HG02610 (cell line): ENCODE data around the gene TMEM26.
"Not testable (repeated sequence)": the region's sequence is repeated elsewhere in the genome, so short reads cannot be mapped to it uniquely, and the experiment has no call there.

Experiments used
- ATAC-seq: cut with Tn5 transposase; IDR thresholded peaks from one replicate; pipeline ENCODE4 v1.9.1; 2021; ENCODE audit warnings: mild to moderate bottlenecking, moderate library complexity; ENCODE audit not compliant: unreplicated experiment

The TMEM26 gene

GRCh38 chr10:61406736-61407135 is 46.4 kb downstream of the TMEM26 start:
- ATAC-seq = no peak

- ATAC-seq = no peak
These were observed 46.9 kb downstream of the TMEM26 start for GRCh38 chr10:61406242-61406641.

- no peak for ATAC-seq
These were observed 48.4 kb downstream of the TMEM26 start for GRCh38 chr10:61404751-61405150.

- no peak for ATAC-seq
These were observed 52.7 kb downstream of the TMEM26 start for GRCh38 chr10:61400524-61400923.

- no peak for ATAC-seq
These were observed 53.8 kb downstream of the TMEM26 start for GRCh38 chr10:61399406-61399805.

- no peak for ATAC-seq
These were observed 54.6 kb downstream of the TMEM26 start for GRCh38 chr10:61398366-61399129.

GRCh38 chr10:61397175-61397986 is 55.8 kb downstream of the TMEM26 start:
- peak; percentile 71 for ATAC-seq

- peak; percentile 53 for ATAC-seq
These were observed 61.9 kb downstream of the TMEM26 start for GRCh38 chr10:61391281-61391680.

GRCh38 chr10:61390851-61391250 is 62.3 kb downstream of the TMEM26 start:
- ATAC-seq = peak; percentile 94

- ATAC-seq = no peak
These were observed 63.3 kb downstream of the TMEM26 start for GRCh38 chr10:61389887-61390286.

GRCh38 chr10:61388986-61389385 is 64.2 kb downstream of the TMEM26 start:
- not testable (repeated sequence) for ATAC-seq

- no peak for ATAC-seq
These were observed 67.8 kb downstream of the TMEM26 start for GRCh38 chr10:61385231-61386001.

- ATAC-seq = not testable (repeated sequence)
These were observed 72.0 kb downstream of the TMEM26 start for GRCh38 chr10:61381153-61381552.

GRCh38 chr10:61378865-61379264 is 74.3 kb downstream of the TMEM26 start:
- ATAC-seq = no peak

- no peak for ATAC-seq
These were observed 76.2 kb downstream of the TMEM26 start for GRCh38 chr10:61376908-61377368.

GRCh38 chr10:61376377-61376776 is 76.8 kb downstream of the TMEM26 start:
- ATAC-seq = no peak

- no peak for ATAC-seq
These were observed 86.8 kb downstream of the TMEM26 start for GRCh38 chr10:61366365-61366764.

GRCh38 chr10:61364619-61365018 is 88.6 kb downstream of the TMEM26 start:
- ATAC-seq = no peak

GRCh38 chr10:61363006-61363405 is 90.2 kb downstream of the TMEM26 start:
- no peak for ATAC-seq

- ATAC-seq = no peak
These were observed 93.7 kb downstream of the TMEM26 start for GRCh38 chr10:61359452-61359851.

GRCh38 chr10:61357687-61358086 is 95.5 kb downstream of the TMEM26 start:
- no peak for ATAC-seq
